HEK293 (cell line): ENCODE measurements around the gene URM1.
"Not testable (repeated sequence)": the region's sequence is repeated elsewhere in the genome, so short reads cannot be mapped to it uniquely, and the experiment has no call there.

Experiments
- CTCF ChIA-PET: fragments of 350-600 bp; formaldehyde crosslinking; extraction: SDS; loops from one replicate; lab custom pipeline; 2021; ENCODE audit warnings: antibody characterized with exemption; lab: Yijun Ruan, JAX
- POLR2A ChIA-PET: fragments of 300-600 bp; formaldehyde crosslinking; extraction: SDS; loops from one replicate; lab custom pipeline; 2020; ENCODE audit warnings: antibody characterized with exemption, inconsistent platforms; lab: Yijun Ruan, JAX
- H3K27ac ChIP-seq: fragments of 200-500 bp; sonication (Bioruptor generic); 2 replicates; pipeline ENCODE4 v1.5.1; 2014; ENCODE audit warnings: low read depth, low read length, control low read depth, inconsistent platforms; ENCODE audit errors: extremely low read depth
- H3K36me3 ChIP-seq, 2 experiments: fragments of 200-500 bp in 1 of 2; sonication (Bioruptor generic) in 1 of 2; 1 replicate in 1 of 2; 2 replicates in 1 of 2; pipeline ENCODE4 v1.5.1; 2014 to 2017; ENCODE audit warnings: inconsistent platforms in 2 of 2, low read length in 2 of 2; ENCODE audit not compliant: control insufficient read depth in 2 of 2, insufficient read depth in 1 of 2
- H3K4me1 ChIP-seq: fragments of 200-500 bp; sonication (Bioruptor generic); 2 replicates; pipeline ENCODE4 v1.5.1; 2014; ENCODE audit warnings: mild to moderate bottlenecking, low read length, inconsistent platforms; ENCODE audit not compliant: control insufficient read depth, insufficient read depth
- H3K4me3 ChIP-seq: 2 replicates; pipeline ENCODE4 v1.5.1; 2011; ENCODE audit warnings: low read depth, mild to moderate bottlenecking, control low read depth, low read length, moderate library complexity
- H3K9me3 ChIP-seq: fragments of 200-500 bp; sonication (Bioruptor generic); 2 replicates; pipeline ENCODE4 v1.5.1; 2014; ENCODE audit warnings: low read depth, low read length, inconsistent platforms; ENCODE audit not compliant: control insufficient read depth, insufficient read depth
- ATF2 ChIP-seq: fragments of 450-650 bp; formaldehyde crosslinking; IDR thresholded peaks from 2 replicates; pipeline ENCODE4 v1.5.1; 2016; ENCODE audit warnings: missing biosample characterization, missing genetic modification characterization, low read depth
- HOXA7 ChIP-seq: sonication (generic); formaldehyde crosslinking; IDR thresholded peaks from 2 replicates; pipeline ENCODE4 v1.8.1; 2022; ENCODE audit warnings: missing genetic modification reagents, borderline replicate concordance
- IKZF3 ChIP-seq: fragments of 450-650 bp; IDR thresholded peaks from 2 replicates; pipeline ENCODE4 v1.5.0; 2018; ENCODE audit warnings: missing biosample characterization, mild to moderate bottlenecking, missing genetic modification characterization, moderate library complexity
- REPIN1 ChIP-seq: fragments of 450-650 bp; formaldehyde crosslinking; IDR thresholded peaks from 2 replicates; pipeline ENCODE4 v1.5.1; 2017; ENCODE audit warnings: missing biosample characterization, missing genetic modification characterization, low read depth
- SP3 ChIP-seq: fragments of 450-650 bp; formaldehyde crosslinking; IDR thresholded peaks from 2 replicates; pipeline ENCODE4 v1.5.1; 2016; ENCODE audit warnings: missing biosample characterization, missing genetic modification characterization
- SP7 ChIP-seq: fragments of 450-650 bp; formaldehyde crosslinking; IDR thresholded peaks from 2 replicates; pipeline ENCODE4 v1.5.1; 2016; ENCODE audit warnings: missing biosample characterization, missing genetic modification characterization
- YY2 ChIP-seq: fragments of 450-650 bp; formaldehyde crosslinking; IDR thresholded peaks from 2 replicates; pipeline ENCODE4 v1.5.1; 2016; ENCODE audit warnings: missing biosample characterization, missing genetic modification characterization
- ZNF169 ChIP-seq: fragments of 450-650 bp; formaldehyde crosslinking; IDR thresholded peaks from 2 replicates; pipeline ENCODE4 v1.5.1; 2016; ENCODE audit warnings: missing biosample characterization, missing genetic modification characterization
- ZNF202 ChIP-seq: fragments of 450-650 bp; formaldehyde crosslinking; IDR thresholded peaks from 2 replicates; pipeline ENCODE4 v1.5.1; 2016; ENCODE audit warnings: missing biosample characterization, missing genetic modification characterization, borderline replicate concordance
- ZNF239 ChIP-seq: fragments of 450-650 bp; formaldehyde crosslinking; IDR thresholded peaks from 2 replicates; pipeline ENCODE4 v1.5.1; 2016; ENCODE audit warnings: missing biosample characterization, missing genetic modification characterization
- ZNF280D ChIP-seq: fragments of 450-650 bp; formaldehyde crosslinking; IDR thresholded peaks from 2 replicates; pipeline ENCODE4 v1.5.1; 2016; ENCODE audit warnings: missing biosample characterization, missing genetic modification characterization
- ZNF292 ChIP-seq: fragments of 450-650 bp; formaldehyde crosslinking; IDR thresholded peaks from 2 replicates; pipeline ENCODE4 v1.5.1; 2016; ENCODE audit warnings: low read depth, missing biosample characterization, missing genetic modification characterization, borderline replicate concordance
- ZNF350 ChIP-seq: fragments of 450-650 bp; formaldehyde crosslinking; IDR thresholded peaks from 2 replicates; pipeline ENCODE4 v1.5.0; 2017; ENCODE audit warnings: missing biosample characterization, mild to moderate bottlenecking, missing genetic modification characterization
- ZNF354C ChIP-seq: fragments of 450-650 bp; formaldehyde crosslinking; IDR thresholded peaks from 2 replicates; pipeline ENCODE4 v1.5.1; 2016; ENCODE audit warnings: missing biosample characterization, missing genetic modification characterization, low read depth, borderline replicate concordance
- ZNF423 ChIP-seq: fragments of 450-650 bp; formaldehyde crosslinking; IDR thresholded peaks from 2 replicates; pipeline ENCODE4 v1.5.1; 2016; ENCODE audit warnings: missing biosample characterization, missing genetic modification characterization
- ZNF561 ChIP-seq: fragments of 450-650 bp; IDR thresholded peaks from 2 replicates; pipeline ENCODE4 v1.5.1; 2018; ENCODE audit warnings: missing biosample characterization, missing genetic modification characterization, borderline replicate concordance
- ZNF623 ChIP-seq: fragments of 450-650 bp; formaldehyde crosslinking; IDR thresholded peaks from 2 replicates; pipeline ENCODE4 v1.5.1; 2016; ENCODE audit warnings: missing biosample characterization, missing genetic modification characterization
- ZNF654 ChIP-seq: fragments of 450-650 bp; formaldehyde crosslinking; IDR thresholded peaks from 2 replicates; pipeline ENCODE4 v1.5.1; 2016; ENCODE audit warnings: low read depth, missing biosample characterization, missing genetic modification characterization
- ZNF707 ChIP-seq: fragments of 450-650 bp; formaldehyde crosslinking; IDR thresholded peaks from 2 replicates; pipeline ENCODE4 v1.5.1; 2016; ENCODE audit warnings: missing biosample characterization, missing genetic modification characterization
- ZNF76 ChIP-seq: fragments of 450-650 bp; formaldehyde crosslinking; IDR thresholded peaks from 2 replicates; pipeline ENCODE4; 2016; ENCODE audit warnings: low read depth, missing biosample characterization, missing genetic modification characterization, borderline replicate concordance
- ZNF785 ChIP-seq: fragments of 450-650 bp; formaldehyde crosslinking; IDR thresholded peaks from 2 replicates; pipeline ENCODE4 v1.5.1; 2016; ENCODE audit warnings: missing biosample characterization, missing genetic modification characterization

URM1 gene

GRCh38 chr9:128411364-128412119 lies 40.4 kb downstream of the URM1 start:
- Histone ChIP-seq H3K27ac (no peak overlapping the region), H3K4me3 (no peak overlapping the region), H3K9me3 (no peaks in the 10 kb centered on the region), H3K36me3 (no peaks in the 10 kb centered on the region), H3K4me1 (no peaks in the 10 kb centered on the region)
- POLR2A ChIA-PET: interaction anchor here (1.2 kb wide), 1 partner anchor 41 kb away, joined by 6 read pairs; the partner anchor contains the start of gene URM1
- CTCF ChIA-PET: interaction anchor here (0.6 to 5.1 kb wide), 17 partner anchors 9 to 322 kb away, joined by 3 to 69 read pairs (median 4); partner anchors contain the start of gene CERCAM
- TF ChIP-seq ZNF169 (tag by site-specific recombination): no peak
- no peak for TF ChIP-seq ZNF561
- TF ChIP-seq ZNF423 (tag by site-specific recombination): no peak
- TF ChIP-seq ZNF707 (tag by site-specific recombination): peak; percentile 87

- Histone ChIP-seq H3K4me3 (no peak overlapping the region), H3K9me3 (no peaks in the 10 kb centered on the region), H3K4me1 (no peaks in the 10 kb centered on the region), H3K27ac (no peak overlapping the region)
- POLR2A ChIA-PET: interaction anchor here (1.2 kb wide), 1 partner anchor 42 kb away, joined by 6 read pairs; the partner anchor contains the start of gene URM1
- 0 out of 2 replicates have a peak, but pooled peaks have one; percentile 14 for TF ChIP-seq IKZF3 (tag by site-specific recombination)
- no peak for TF ChIP-seq HOXA7 (CRISPR knock-in tag)
- TF ChIP-seq ZNF76 (tag by site-specific recombination): no peak
- TF ChIP-seq ZNF350 (tag by site-specific recombination): no peak
- TF ChIP-seq ZNF654 (tag by site-specific recombination): peak; percentile 68
- TF ChIP-seq, all 188 proteins: peak for 2
- no peaks in the 10 kb centered on the region for H3K36me3 ChIP-seq
- CTCF ChIA-PET: interaction anchor here (0.6 to 5.1 kb wide), 14 partner anchors 8 to 234 kb away, joined by 3 to 69 read pairs (median 4); partner anchors contain the start of gene CERCAM
Measured at GRCh38 chr9:128412120-128412790, 41.1 kb downstream of the URM1 start.

- CTCF ChIA-PET: interaction anchor here (0.6 to 5.1 kb wide), 3 partner anchors 13 to 832 kb away, joined by 3 to 69 read pairs (median 4); no protein-coding TSS in a partner anchor
- POLR2A ChIA-PET, H3K4me1 ChIP-seq, H3K27ac ChIP-seq, H3K36me3 ChIP-seq, H3K4me3 ChIP-seq, H3K9me3 ChIP-seq: not testable (repeated sequence)
Measured at GRCh38 chr9:128413728-128414127, 42.6 kb downstream of the URM1 start.

- Histone ChIP-seq H3K9me3 (no peaks in the 10 kb centered on the region), H3K4me3 (no peak overlapping the region)
- CTCF ChIA-PET: interaction anchor here (0.6 to 1.0 kb wide), 4 partner anchors 12 to 990 kb away, joined by 3 to 4 read pairs (median 4); no protein-coding TSS in a partner anchor
- TF ChIP-seq ZNF292 (tag by site-specific recombination) (no peak), SP7 (no peak), ZNF239 (tag by site-specific recombination) (no peak), ATF2 (tag by site-specific recombination) (no peak), ZNF202 (tag by site-specific recombination) (no peak), ZNF623 (no peak), ZNF354C (tag by site-specific recombination) (no peak), ZNF785 (tag by site-specific recombination) (no peak), REPIN1 (no peak), SP3 (tag by site-specific recombination) (no peak), ZNF280D (tag by site-specific recombination) (no peak), YY2 (tag by site-specific recombination) (no peak)
- TF ChIP-seq, all 188 proteins: peak for 0
- no peaks in the 10 kb centered on the region for H3K36me3 ChIP-seq
- peaks cover 4% of the 10 kb centered on the region for H3K4me1 ChIP-seq
- no peak overlapping the region for H3K27ac ChIP-seq
- POLR2A ChIA-PET: interaction anchor here (0.6 kb wide), 1 partner anchor 96 kb away, joined by 4 read pairs; no protein-coding TSS in a partner anchor
Measured at GRCh38 chr9:128414461-128414860, 43.3 kb downstream of the URM1 start.
